ENCODE data around the gene ANKS1B. TPM values are rescaled to one million over a fixed set of nuclear protein-coding genes. Genes with fewer than 3 reads are reported as not detected.
"Not testable (repeated sequence)": the region's sequence is repeated elsewhere in the genome, so short reads cannot be mapped to it uniquely, and the experiment has no call there.

ANKS1B gene
- total and polyA plus RNA-seq, 11 donors: 0.62 to 5.8 (median 1.8) TPM

GRCh38 chr12:99722690-99723486, 261.8 kb downstream of the ANKS1B start:
- peak in 1 of 5 donors; percentile 20 for DNase-seq
- WGBS, 4 donors: 62 to 84% (median 74%) methylated on average over 6 to 9 of the region's 9 CpGs
- Histone ChIP-seq H3K36me3 (no peaks in the 10 kb centered on the region), H3K4me1 (no peaks in the 10 kb centered on the region), H3K27me3 (no peaks in the 10 kb centered on the region), H3K27ac (no peak overlapping the region), H3K4me3 (no peak overlapping the region), H3K9me3 (peaks cover 0 to 21% (median 0%) of the 10 kb centered on the region in 12 donors)
- TF ChIP-seq POLR2A (IDR thresholded peaks at IDR 0.05): no peak
- ATAC-seq: no peak
- intact Hi-C loops (cut with DNase I): no loop called here

DNA sequence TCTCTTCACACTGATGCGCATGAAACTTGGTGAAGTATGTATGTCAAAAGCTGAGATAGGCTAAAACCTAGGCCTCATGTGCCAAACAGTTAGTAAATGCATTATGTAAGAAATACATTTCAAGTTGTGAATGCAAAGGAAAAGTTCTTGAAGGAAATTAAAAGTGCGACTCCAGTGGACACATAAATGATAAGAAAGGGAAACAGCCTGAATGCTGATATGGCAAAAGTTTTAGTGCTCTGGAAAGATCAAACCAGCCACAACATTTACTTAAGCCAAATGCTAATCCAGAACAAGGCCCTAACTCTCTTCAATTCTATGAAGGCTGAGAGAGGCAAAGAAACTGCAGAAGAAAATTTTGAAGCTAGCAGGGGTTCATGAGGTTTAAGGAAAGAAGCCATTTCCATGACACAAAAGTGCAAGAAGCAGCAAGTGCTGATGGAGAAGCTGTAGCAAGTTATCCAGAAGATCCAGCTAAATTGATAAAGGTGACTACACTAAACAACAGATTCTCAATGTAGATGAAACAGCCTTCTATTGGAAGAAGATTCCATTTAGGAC, 262.9 kb downstream of the ANKS1B start:
- no peak overlapping the region for H3K27ac ChIP-seq
- 56 to 75% (median 57%) methylated on average over 2 of the region's 2 CpGs for WGBS, 4 donors
- no peak for DNase-seq
- TF ChIP-seq, protein P1, sequence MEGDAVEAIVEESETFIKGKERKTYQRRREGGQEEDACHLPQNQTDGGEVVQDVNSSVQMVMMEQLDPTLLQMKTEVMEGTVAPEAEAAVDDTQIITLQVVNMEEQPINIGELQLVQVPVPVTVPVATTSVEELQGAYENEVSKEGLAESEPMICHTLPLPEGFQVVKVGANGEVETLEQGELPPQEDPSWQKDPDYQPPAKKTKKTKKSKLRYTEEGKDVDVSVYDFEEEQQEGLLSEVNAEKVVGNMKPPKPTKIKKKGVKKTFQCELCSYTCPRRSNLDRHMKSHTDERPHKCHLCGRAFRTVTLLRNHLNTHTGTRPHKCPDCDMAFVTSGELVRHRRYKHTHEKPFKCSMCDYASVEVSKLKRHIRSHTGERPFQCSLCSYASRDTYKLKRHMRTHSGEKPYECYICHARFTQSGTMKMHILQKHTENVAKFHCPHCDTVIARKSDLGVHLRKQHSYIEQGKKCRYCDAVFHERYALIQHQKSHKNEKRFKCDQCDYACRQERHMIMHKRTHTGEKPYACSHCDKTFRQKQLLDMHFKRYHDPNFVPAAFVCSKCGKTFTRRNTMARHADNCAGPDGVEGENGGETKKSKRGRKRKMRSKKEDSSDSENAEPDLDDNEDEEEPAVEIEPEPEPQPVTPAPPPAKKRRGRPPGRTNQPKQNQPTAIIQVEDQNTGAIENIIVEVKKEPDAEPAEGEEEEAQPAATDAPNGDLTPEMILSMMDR (IDR thresholded peaks at IDR 0.05): no peak
- no peaks in the 10 kb centered on the region for H3K4me1 ChIP-seq
- intact Hi-C loops (cut with DNase I): no loop called here
- H3K4me3 ChIP-seq: no peak overlapping the region
- H3K36me3 ChIP-seq: no peaks in the 10 kb centered on the region
- H3K27me3 ChIP-seq: no peaks in the 10 kb centered on the region
- H3K9me3 ChIP-seq: peaks cover 0 to 10% (median 0%) of the 10 kb centered on the region in 12 donors
- ATAC-seq: no peak

GRCh38 chr12:99720083-99720465, 264.7 kb downstream of the ANKS1B start:
- H3K4me1 ChIP-seq; DNase-seq; H3K27ac ChIP-seq; H3K4me3 ChIP-seq; H3K36me3 ChIP-seq; H3K27me3 ChIP-seq; intact Hi-C loops (cut with DNase I); ATAC-seq; H3K9me3 ChIP-seq: not testable (repeated sequence)
- 75 to 85% (median 80%) methylated on average over 4 of the region's 4 CpGs for WGBS, 4 donors

- H3K4me1 ChIP-seq; H3K36me3 ChIP-seq; H3K27me3 ChIP-seq; H3K4me3 ChIP-seq; H3K9me3 ChIP-seq; intact Hi-C loops (cut with DNase I); H3K27ac ChIP-seq; DNase-seq; ATAC-seq: not testable (repeated sequence)
- 65 to 72% (median 72%) methylated on average over 8 of the region's 8 CpGs for WGBS, 4 donors
Observed at GRCh38 chr12:99719411-99720082, 265.2 kb downstream of the ANKS1B start.

DNA sequence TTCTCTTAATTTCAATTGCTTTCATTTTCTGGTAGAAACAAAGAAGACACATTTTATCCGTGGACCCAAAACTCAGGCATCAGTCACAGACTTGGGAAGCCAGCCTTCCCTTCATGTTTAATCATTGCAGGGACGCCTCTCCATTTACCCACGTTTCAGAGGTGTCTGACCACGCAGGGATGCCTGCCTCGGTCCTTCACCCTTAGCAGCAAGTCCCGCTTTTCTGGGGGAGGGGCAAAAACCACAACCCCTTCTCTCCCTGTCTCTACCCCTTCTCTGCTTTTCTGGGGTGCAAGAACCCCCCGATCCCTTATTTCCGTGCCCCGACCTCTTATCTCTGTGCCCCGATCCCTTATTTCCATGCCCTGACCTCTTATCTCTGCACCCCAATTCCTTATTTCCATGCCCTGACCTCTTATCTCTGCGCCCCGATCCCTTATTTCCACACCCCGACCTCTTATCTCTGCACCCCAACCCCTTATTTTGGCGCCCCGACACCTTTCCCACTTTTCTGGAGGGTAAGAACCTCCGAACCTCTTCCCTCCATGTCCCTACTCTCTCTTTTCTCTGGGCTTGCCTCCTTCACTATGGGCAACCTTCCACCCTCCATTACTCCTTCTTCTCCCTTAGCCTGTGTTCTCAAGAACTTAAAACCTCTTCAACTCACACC, 268.8 kb downstream of the ANKS1B start:
- 80 to 87% (median 83%) methylated on average over 16 of the region's 16 CpGs for WGBS, 4 donors
- peaks cover 0 to 25% (median 4%) of the 10 kb centered on the region in 12 donors for H3K9me3 ChIP-seq
- H3K27ac ChIP-seq; H3K27me3 ChIP-seq; H3K4me1 ChIP-seq; ATAC-seq; H3K36me3 ChIP-seq; intact Hi-C loops (cut with DNase I); DNase-seq; H3K4me3 ChIP-seq: not testable (repeated sequence)

GRCh38 chr12:99714921-99715320, 269.8 kb downstream of the ANKS1B start:
- H3K4me1 ChIP-seq; DNase-seq; H3K36me3 ChIP-seq; H3K27ac ChIP-seq; H3K4me3 ChIP-seq; ATAC-seq; H3K27me3 ChIP-seq; intact Hi-C loops (cut with DNase I): not testable (repeated sequence)
- 79 to 91% (median 86%) methylated on average over 4 of the region's 4 CpGs for WGBS, 4 donors
- peaks cover 0 to 25% (median 4%) of the 10 kb centered on the region in 12 donors for H3K9me3 ChIP-seq
